GM21723 (cell line): ENCODE measurements around the gene VPS39.

Experiments
- ATAC-seq: cut with Tn5 transposase; IDR thresholded peaks from one replicate; pipeline ENCODE4 v1.9.1; 2021; ENCODE audit warnings: mild to moderate bottlenecking, moderate library complexity; ENCODE audit not compliant: unreplicated experiment

VPS39 gene

DNA sequence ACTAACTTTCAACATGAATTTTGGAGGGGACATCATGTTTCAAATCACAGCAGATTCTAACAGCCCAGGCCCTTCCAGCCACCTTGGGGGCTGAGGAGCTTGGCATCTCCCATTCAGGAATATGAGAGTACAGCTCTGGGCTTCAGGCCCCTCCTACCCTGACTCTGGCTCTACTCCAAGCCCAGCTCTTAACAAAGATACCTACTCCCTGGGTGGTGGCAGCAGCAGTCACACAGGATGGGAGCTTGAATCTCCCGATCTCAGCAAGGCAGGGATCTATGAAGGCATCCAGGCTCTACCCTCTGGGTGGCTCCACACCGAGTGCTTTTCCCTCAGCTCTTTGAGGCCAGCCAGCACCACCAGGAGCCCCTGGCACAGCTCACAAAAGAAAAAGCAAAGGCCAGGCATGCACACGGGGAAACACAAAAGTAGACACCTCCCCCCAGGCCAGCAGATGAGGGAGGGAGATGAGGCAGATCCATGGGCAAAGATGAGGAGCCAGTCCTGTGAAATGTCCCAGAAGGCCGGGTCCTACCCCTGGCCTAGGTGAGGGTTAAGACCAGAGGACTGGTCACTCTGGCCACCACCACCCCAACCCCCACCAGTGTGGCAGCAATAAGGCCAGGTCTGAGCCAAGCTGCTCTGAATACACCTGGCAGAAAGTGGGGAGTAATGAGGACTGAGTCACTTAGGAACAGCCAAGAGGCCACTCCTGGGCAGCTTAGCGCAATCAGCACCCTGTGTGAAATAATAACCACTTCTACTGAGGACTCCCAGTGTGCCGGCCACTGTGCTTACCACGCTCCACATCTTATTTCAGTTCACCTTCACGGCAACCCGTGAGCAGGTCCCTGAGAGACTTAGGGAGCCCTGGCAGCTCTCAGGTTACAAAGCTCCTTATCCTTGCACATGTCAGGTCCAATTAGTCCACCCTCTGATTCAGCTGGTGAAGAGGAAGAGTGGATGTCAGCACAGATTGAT lies 76.0 kb downstream of the VPS39 start:
- no peak for ATAC-seq

DNA sequence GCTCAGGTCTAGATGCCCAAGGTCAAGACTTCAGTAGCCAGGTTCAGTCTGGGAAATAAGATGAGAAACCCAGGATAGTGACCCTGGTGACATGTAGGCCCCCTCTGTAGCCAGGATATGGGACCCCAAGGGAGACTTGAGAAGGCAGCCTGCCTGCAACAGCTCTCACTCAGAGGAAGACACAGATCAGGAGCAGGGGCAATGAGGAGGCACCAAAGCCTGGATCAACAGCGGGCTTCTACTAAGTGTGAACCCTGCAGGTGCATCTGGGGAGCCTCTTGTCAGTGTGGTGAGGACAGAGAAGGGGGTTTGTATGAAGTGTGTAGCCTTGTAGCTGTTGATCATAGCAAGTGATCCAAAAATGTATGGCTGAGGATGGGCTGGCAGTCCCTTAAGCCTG lies 77.1 kb downstream of the VPS39 start:
- ATAC-seq = no peak

DNA sequence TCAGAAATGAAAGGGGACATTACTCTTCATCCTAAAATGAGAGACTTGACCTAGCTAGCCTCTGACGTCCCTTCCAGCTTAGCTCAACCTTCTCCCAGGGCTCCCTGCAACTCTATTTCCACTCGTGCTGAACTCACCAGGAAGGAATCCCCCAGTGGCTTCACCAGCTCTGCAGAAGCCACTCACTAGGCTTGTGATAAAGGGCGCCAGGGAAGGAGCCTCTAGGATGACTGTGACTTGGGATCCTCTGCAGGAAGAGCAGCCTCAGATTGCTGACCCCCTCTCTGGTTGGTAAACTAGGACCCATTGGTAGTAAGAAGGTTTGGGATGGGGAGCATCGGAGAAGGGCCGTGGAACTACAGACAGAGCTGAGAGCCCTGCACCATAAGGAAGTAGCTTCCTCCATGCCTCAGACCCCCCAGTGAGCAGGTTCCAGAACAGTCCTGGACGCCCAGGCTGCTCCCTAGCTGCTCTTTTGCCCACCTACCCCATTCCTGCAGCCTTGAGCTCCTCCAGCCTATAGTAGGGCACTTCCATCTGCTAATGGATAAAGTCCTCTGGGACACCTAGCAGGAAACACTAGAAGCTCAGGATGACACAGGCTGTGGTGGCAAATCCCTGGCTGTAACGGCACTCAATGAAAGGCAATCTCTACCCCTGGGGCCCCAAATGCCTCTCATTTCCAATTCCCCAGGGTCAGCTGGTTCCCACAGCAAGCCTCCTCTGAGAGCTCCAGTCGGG lies 77.7 kb downstream of the VPS39 start:
- ATAC-seq = no peak

DNA sequence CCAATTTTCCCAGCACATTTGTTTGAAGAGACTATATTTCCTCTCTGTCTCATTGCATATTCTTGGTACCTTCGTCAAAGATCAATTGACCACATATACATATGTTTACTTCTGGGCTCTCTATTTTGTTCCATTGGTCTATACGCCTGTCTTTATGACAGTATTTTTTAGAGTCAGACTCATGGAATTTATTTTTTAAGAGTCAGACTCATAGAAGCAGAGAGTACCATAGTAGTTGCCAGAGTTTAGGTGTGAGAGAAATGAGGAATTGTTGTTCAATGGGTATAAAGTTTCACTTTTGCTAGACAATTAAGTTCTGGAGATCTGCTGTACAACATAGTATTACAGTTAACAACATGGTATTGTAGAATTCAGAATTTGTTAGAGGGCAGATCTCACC lies 78.7 kb downstream of the VPS39 start:
- ATAC-seq = no peak

DNA sequence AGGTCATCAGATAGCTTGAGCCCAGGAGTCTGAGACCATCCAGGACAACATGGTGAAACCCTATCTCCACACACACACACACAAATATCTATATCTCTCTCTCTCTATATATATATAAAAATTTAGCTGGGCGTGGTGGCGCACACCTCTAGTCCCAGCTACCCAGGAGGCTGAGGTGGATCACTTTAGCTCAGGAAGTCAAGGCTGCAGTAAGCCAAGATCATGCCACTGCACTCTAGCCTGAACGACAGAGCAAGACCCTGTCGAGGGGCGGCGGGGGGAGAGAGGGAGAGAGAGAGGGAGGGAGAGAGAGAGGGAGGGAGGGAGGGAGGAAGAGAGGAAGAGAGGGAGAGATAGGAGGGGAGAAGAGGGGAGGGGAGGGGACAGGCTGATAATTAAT lies 79.6 kb downstream of the VPS39 start:
- no peak for ATAC-seq

DNA sequence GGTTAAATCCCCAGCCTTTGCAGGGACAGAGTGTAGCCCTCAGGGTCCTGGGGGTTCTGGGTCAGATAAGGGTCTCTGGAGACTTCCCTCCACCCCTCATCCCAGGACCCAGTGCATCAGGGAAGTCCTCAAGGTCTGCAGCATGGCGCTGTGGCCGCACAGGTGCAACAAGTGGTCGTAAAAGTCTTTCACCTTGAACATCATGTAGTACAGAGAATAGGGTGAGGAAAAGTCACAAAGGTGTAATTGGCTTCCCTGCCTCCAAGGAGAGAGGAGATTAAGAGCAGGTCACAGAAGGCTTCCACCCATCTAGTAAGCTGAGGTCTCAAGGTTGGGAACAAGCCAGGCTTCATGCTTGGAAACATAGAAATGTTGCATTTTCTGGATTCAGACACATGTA lies 84.6 kb downstream of the VPS39 start:
- ATAC-seq = no peak

DNA sequence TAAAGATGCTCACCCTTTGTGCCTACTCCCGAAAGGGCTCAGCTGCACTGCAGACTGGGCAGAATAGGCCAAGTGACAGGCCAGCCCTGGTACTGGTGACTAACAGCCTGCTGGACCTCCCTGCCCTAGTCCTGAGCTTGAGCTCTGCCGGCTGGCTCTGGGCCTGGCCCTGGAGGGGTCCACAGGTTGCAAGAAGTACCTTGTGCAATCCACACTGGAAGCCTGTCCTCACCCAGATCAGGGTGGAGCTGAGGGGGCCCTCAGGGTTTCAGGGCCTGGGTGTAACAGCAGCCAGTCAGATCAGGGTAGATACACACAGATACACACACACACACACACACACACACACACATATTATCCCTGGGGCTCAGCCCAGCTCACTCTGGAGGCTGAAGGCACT lies 86.4 kb downstream of the VPS39 start:
- ATAC-seq = no peak

DNA sequence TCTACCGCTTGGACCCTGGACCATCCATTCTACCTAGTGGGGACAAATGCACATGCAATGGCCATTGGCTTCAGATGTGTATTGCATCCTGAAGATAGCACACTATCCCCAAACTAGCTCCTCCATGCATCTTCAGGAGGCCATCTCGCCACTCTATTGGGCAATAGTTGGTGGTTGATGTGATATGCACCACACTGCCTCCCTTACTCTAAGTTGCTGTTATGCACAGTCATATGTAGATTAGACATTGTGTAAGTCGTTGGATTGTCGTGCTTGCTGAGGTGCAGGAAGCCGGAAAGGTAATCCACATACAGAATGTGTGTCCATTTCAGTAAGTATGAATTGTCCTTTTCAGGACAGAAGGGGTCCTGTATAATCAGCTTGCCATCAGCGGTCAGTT lies 87.1 kb downstream of the VPS39 start:
- no peak for ATAC-seq

DNA sequence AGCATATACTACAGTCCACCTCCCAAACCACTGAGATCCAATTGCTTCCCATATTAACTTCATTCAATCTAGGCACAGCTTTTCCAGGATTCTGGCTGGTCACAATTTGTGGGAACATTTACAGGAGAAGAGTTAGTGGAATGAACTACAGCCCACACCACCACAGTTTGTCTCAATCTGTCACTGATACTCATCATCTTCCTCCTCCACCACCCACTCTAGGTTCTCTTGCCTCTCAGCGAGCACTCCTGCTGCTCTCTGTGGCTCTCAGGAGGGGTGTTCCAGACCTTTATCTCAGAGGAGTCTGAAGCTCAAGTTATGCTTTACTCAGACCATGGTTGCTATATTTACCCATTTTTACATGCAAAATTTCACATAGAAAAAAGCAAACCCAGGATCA lies 87.8 kb downstream of the VPS39 start:
- ATAC-seq = no peak

DNA sequence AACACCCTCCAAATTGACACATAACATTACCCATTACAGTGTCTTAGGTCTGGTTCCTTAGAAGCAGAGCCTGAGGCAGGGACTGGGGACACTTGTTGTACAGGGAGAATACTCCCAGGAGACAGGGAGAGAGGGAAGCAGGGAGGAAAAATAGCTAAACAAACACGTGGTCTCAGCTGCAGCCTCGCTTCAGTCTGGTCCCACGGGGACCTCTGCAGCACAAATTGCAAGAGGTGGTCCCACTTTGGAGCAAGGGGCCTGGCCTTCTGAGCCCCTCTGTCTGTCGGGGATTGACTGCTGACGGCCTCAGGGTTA lies 88.7 kb downstream of the VPS39 start:
- no peak for ATAC-seq

DNA sequence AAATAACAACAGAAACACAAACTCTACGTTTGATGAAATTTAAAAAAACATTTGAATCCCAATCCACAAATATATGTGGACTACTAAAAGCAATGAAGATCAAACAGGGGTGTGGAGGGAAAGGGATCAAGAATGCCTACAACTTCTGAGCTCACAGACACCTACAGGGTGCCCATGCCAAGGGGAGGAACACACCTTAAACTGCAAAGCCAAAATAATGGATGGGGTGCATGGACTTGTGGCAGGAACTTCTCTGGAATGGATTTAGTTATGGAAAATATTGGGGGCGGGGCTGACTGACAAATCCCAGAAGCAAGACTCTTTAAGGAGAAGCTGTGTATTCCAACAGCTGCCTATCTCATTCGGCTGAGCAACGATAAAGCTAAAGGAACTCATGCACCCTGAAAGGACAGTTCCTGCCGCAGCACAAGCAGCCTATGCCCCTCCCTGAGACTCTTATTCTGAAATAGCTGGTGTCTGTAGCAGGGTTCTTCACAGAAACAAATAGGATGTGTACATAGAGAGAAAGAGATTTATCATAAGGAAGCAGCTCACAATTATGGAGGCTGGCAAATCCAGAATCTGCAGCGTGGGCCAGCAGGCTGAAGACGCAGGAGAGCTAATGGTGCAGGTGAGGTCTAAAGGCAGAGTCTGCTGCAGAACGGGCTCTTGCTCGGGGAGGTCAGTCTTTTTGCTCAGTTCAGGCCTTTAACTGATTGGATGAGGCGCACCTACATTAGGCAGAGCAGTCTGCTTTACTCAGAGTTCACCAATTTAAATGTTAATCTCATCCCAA lies 89.3 kb downstream of the VPS39 start:
- no peak for ATAC-seq

DNA sequence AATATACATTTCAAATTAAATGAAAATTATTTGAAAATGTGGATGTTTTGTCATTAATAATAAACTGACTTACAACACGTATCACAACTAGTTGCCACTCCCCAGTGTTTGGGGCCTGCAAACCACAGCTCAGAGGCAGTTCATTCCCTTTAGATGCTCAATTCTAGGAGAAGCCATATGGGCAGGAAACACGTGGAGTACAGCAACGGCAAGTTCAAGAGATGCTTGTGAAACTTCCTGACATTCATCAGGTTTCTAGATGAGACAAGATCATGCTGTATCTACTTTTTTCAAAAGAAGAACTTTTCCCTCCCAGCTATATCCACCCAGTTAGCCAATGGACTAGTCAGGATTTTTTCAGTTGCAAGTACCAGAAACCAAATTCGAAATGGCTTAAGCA lies 96.2 kb downstream of the VPS39 start:
- no peak for ATAC-seq

DNA sequence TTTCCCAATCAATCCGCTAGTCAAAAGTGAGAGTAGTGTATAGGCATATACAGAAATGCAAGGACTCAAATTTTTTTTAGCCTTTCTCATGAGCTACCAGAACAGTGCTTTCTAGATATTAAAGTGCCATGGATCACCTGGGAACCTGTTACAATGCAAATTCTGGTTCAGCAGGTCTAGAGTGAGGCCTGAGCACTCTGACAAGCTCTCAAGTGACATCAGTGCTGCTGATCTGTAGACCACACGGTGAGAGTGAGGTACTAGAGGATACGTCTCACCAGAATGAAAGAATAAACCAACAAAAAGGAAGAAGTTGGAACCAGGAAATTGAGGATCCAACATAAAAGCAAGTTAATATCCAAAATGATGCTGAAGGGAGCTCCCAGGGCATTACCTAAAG lies 97.7 kb downstream of the VPS39 start:
- no peak for ATAC-seq

DNA sequence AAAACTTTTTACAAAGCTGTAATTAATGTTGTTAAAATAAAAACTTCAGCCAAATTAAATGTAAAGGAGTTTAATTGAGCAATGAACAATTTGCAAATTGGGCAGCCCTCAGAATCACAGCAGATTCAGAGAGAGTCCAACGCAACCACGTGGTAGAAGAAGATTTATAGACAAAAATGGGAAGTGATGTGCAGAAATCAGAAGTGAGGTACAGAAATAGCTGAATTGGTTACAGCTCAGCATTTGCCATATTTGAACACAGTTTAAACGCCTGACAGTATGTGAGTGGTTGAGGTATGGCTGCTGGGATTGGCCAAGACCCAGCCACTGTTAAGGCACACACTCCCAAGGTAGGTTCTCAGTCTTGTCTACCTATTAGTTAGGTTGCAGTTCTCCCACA lies 99.3 kb downstream of the VPS39 start:
- ATAC-seq = no peak
